K562 (cell line): ENCODE data around the gene SLC16A1. TPM values are rescaled to one million over a fixed set of nuclear protein-coding genes. Genes with fewer than 3 reads are reported as not detected.
A peak's percentile ranks its signal among the peaks of the same experiment; 100 is the strongest.

Experiments used
- BRCA1 ChIP-seq, 2 experiments: fragments of 450-650 bp in 1 of 2; sonication (generic) in 1 of 2; formaldehyde crosslinking in 1 of 2; IDR thresholded peaks; 2 replicates each; pipeline versions ENCODE4 v1.5.0 to v1.6.1; 2017 to 2020; ENCODE audit warnings: mild to moderate bottlenecking in 1 of 2, missing genetic modification reagents in 1 of 2
- CXXC5 ChIP-seq: fragments of 250-450 bp; sonication (Bioruptor Pico); IDR thresholded peaks from 2 replicates; pipeline ENCODE4 v1.8.0; 2022; ENCODE audit warnings: inconsistent platforms, mild to moderate bottlenecking, moderate library complexity
- ETV1 ChIP-seq: fragments of 450-650 bp; conservative IDR thresholded peaks from 2 replicates; pipeline ENCODE4 v1.6.1; 2016; ENCODE audit warnings: missing genetic modification characterization, control low read depth, low read depth, missing compliant biosample characterization
- FOXA3 ChIP-seq, 2 experiments: fragments of 450-650 bp in 1 of 2; sonication (generic) in 1 of 2; formaldehyde crosslinking; IDR thresholded peaks in 1 of 2; conservative IDR thresholded peaks in 1 of 2; 2 replicates each; pipeline versions ENCODE4 v1.4.0 to v1.8.0; 2020 to 2022; ENCODE audit warnings: mild to moderate bottlenecking in 2 of 2, missing genetic modification reagents in 1 of 2
- HDAC8 ChIP-seq: fragments of 450-650 bp; IDR thresholded peaks from 2 replicates; pipeline ENCODE4 v1.6.1; 2016; ENCODE audit warnings: mild to moderate bottlenecking, missing genetic modification characterization, moderate library complexity, missing compliant biosample characterization
- JUN ChIP-seq, 2 experiments: sonication (generic) in 1 of 2; formaldehyde crosslinking in 1 of 2; IDR thresholded peaks; 2 replicates each; pipeline versions ENCODE4 v1.6.1 to v1.8.0; 2012 to 2022; ENCODE audit warnings: borderline replicate concordance in 2 of 2, mild to moderate bottlenecking in 2 of 2, improper control_type of control experiment in 1 of 2, low read depth in 1 of 2, low read length in 1 of 2, missing genetic modification reagents in 1 of 2
- MAFG ChIP-seq: fragments of 450-650 bp; conservative IDR thresholded peaks from 2 replicates; pipeline ENCODE4 v1.6.1; 2016; ENCODE audit warnings: missing genetic modification characterization, missing compliant biosample characterization
- NEUROD1 ChIP-seq: fragments of 150-350 bp; IDR thresholded peaks from 2 replicates; pipeline ENCODE4 v1.6.1; 2014; ENCODE audit warnings: borderline replicate concordance, low read length, low read depth; ENCODE audit not compliant: partially characterized antibody
- PHF20 ChIP-seq: fragments of 450-650 bp; IDR thresholded peaks from 2 replicates; pipeline ENCODE4 v1.6.1; 2018; ENCODE audit not compliant: partially characterized antibody
- SETDB1 ChIP-seq: IDR thresholded peaks from one replicate; pipeline ENCODE4 v1.6.1; 2012; ENCODE audit warnings: low read length, control low read depth, inconsistent platforms
- SMAD3 ChIP-seq: fragments of 450-650 bp; formaldehyde crosslinking; conservative IDR thresholded peaks from 2 replicates; pipeline ENCODE4 v1.4.0; 2020; ENCODE audit warnings: mild to moderate bottlenecking
- SMARCC2 ChIP-seq: fragments of 450-650 bp; IDR thresholded peaks from 2 replicates; pipeline ENCODE4 v1.6.1; 2017; ENCODE audit warnings: antibody characterized with exemption, moderate library complexity, mild to moderate bottlenecking, low read depth
- SNRNP70 ChIP-seq: fragments of 200-400 bp; formaldehyde crosslinking; optimal IDR thresholded peaks from 2 replicates; pipeline ENCODE3; 2017; ENCODE audit warnings: low read depth, low read length
- THAP12 ChIP-seq: fragments of 250-450 bp; sonication (Bioruptor Pico); IDR thresholded peaks from 2 replicates; pipeline ENCODE4 v1.9.0; 2021; ENCODE audit warnings: mild to moderate bottlenecking, inconsistent platforms
- USF2 ChIP-seq: sonication (generic); formaldehyde crosslinking; IDR thresholded peaks from 2 replicates; pipeline ENCODE4 v1.5.0; 2020; ENCODE audit warnings: missing genetic modification reagents
- WHSC1 ChIP-seq: IDR thresholded peaks from one replicate; pipeline ENCODE4 v1.6.1; 2012; ENCODE audit warnings: low read length, control low read depth, inconsistent platforms
- ZNF146 ChIP-seq: IDR thresholded peaks from one replicate; pipeline ENCODE4 v1.6.1; 2018; ENCODE audit warnings: missing compliant biosample characterization; ENCODE audit not compliant: unreplicated experiment
- ZNF184 ChIP-seq: sonication (generic); formaldehyde crosslinking; IDR thresholded peaks from 2 replicates; pipeline ENCODE4 v1.5.0; 2020; ENCODE audit warnings: missing genetic modification reagents
- ZNF274 ChIP-seq: IDR thresholded peaks from 2 replicates; pipeline ENCODE4 v1.6.1; 2011; ENCODE audit warnings: low read depth, mild to moderate bottlenecking, low read length, moderate library complexity, borderline replicate concordance
- ZNF398 ChIP-seq: fragments of 250-450 bp; sonication (Bioruptor Pico); IDR thresholded peaks from 2 replicates; pipeline ENCODE4 v1.8.0; 2021; ENCODE audit warnings: moderate library complexity, mild to moderate bottlenecking, inconsistent platforms
- ZNF41 ChIP-seq: fragments of 250-450 bp; sonication (Bioruptor Pico); conservative IDR thresholded peaks from 2 replicates; pipeline ENCODE4 v1.4.0; 2020; ENCODE audit warnings: mild to moderate bottlenecking
- ZNF586 ChIP-seq: fragments of 450-650 bp; formaldehyde crosslinking; conservative IDR thresholded peaks from 2 replicates; pipeline ENCODE4 v1.4.0; 2020; ENCODE audit warnings: mild to moderate bottlenecking, moderate library complexity
- ZNF785 ChIP-seq: fragments of 250-450 bp; sonication (Bioruptor Pico); IDR thresholded peaks from 2 replicates; pipeline ENCODE4 v1.4.0; 2020; ENCODE audit warnings: mild to moderate bottlenecking
- ZZZ3 ChIP-seq: fragments of 450-650 bp; IDR thresholded peaks from 2 replicates; pipeline ENCODE4 v1.6.1; 2016; ENCODE audit warnings: antibody characterized with exemption, mild to moderate bottlenecking, moderate library complexity
- polyA plus RNA-seq, 8 experiments: library from polyadenylated mRNA; depleted of rRNA in 4 of 8; stranded (reverse) in 5 of 8; unstranded in 3 of 8; fragments of >200 nt; fragmentation: Nextera tagmentation in 2 of 8; fragmentation: Illumina TruSeq in 1 of 8; extraction: Ambion mirVana in 2 of 8; extraction: Trizol in 1 of 8; gene quantifications; 2 replicates each; pipeline versions ENCODE4 v1.2.1 to v1.2.3, GENCODE V29; 2011 to 2014; ENCODE audit warnings: inconsistent platforms in 1 of 8, missing spikeins in 1 of 8
- total RNA-seq, 7 experiments: library from RNA; depleted of rRNA in 6 of 7; stranded (reverse); fragments of >200 nt in 6 of 7; fragmentation: Illumina TruSeq in 2 of 7; extraction: Trizol in 2 of 7; gene quantifications; 2 replicates each; pipeline versions ENCODE4 v1.2.1 to v1.2.3, GENCODE V29; 2011 to 2021; ENCODE audit warnings: low replicate concordance in 1 of 7

Gene SLC16A1
- total and polyA plus RNA-seq, 9 of the 15 experiments (the other 6 are each of a cell fraction or from before 2014, with no cell fraction given) = 73.1 to 244 (median 117) TPM

- TF ChIP-seq CXXC5 (CRISPR knock-in tag) (peak; percentile 24; the same call in 1 of the 2 replicates), ETV1 (tag) (no peak; the same call in 1 of the 2 replicates), NEUROD1 (no peak), MAFG (tag) (peak; percentile 93), ZNF785 (CRISPR knock-in tag) (no peak), SMARCC2 (no peak; the same call in 1 of the 2 replicates), SETDB1 (no peak), ZNF274 (no peak), ZZZ3 (peak; percentile 70; the same call in 1 of the 2 replicates), FOXA3 (CRISPR knock-in tag; conservative IDR thresholded peaks at IDR 0.05 in 1 of 2, IDR thresholded peaks at IDR 0.05 in 1 of 2) (no peak), ZNF146 (no peak), JUN (IDR thresholded peaks at IDR 0.05; ENCODE audit: borderline replicate concordance, low read depth, low read length) (no peak; the same call in 1 of the 2 replicates), JUN (CRISPR knock-in tag; IDR thresholded peaks at IDR 0.05; ENCODE audit: borderline replicate concordance) (peak; percentile 26; the same call in 1 of the 2 replicates), PHF20 (no peak), SMAD3 (CRISPR knock-in tag) (no peak; the same call in 1 of the 2 replicates), ZNF184 (CRISPR knock-in tag) (no peak), SNRNP70 (no peak), ZNF41 (CRISPR knock-in tag) (no peak), WHSC1 (no peak), ZNF398 (CRISPR knock-in tag) (no peak), USF2 (CRISPR knock-in tag) (no peak), HDAC8 (tag) (no peak), THAP12 (no peak), BRCA1 (IDR thresholded peaks at IDR 0.05) (no peak), BRCA1 (CRISPR knock-in tag; IDR thresholded peaks at IDR 0.05) (no peak), ZNF586 (CRISPR knock-in tag) (no peak)
Observed at GRCh38 chr1:112935461-112936111, 20.4 kb downstream of the SLC16A1 start (continued).
